ENCODE data around the gene DNAH10.

GRCh38 chr12:123748661-123749060 lies 13.4 kb upstream of the DNAH10 start:
- TF ChIP-seq ZBTB44 (tag by site-specific recombination; IDR thresholded peaks at IDR 0.05) (no peak), PBX3 (CRISPR knock-in tag; IDR thresholded peaks at IDR 0.05) (no peak), CTCF (tag by site-specific recombination; IDR thresholded peaks at IDR 0.05) (no peak), ZNF501 (tag by site-specific recombination; IDR thresholded peaks at IDR 0.05) (no peak), TCF7L2 (IDR thresholded peaks at IDR 0.05; ENCODE audit: borderline replicate concordance, low read depth, low read length) (no peak), ZNF350 (tag by site-specific recombination; IDR thresholded peaks at IDR 0.05) (no peak), ZNF660 (tag by site-specific recombination; IDR thresholded peaks at IDR 0.05) (no peak)
